GM18508 (cell line): Measurements from ENCODE around the gene SPATA13.

Source experiments
- ATAC-seq: cut with Tn5 transposase; IDR thresholded peaks from one replicate; pipeline ENCODE4 v1.9.1; 2021; ENCODE audit warnings: moderate number of reproducible peaks; ENCODE audit not compliant: insufficient read depth, unreplicated experiment

The SPATA13 gene

GRCh38 chr13:24243302-24243701 is 82.8 kb downstream of the SPATA13 start:
- ATAC-seq, result no peak

GRCh38 chr13:24244802-24245201 is 84.3 kb downstream of the SPATA13 start:
- ATAC-seq, result no peak

GRCh38 chr13:24247016-24247415 is 86.5 kb downstream of the SPATA13 start:
- no peak for ATAC-seq

- no peak for ATAC-seq
Observed at GRCh38 chr13:24249624-24250023, 89.1 kb downstream of the SPATA13 start.

GRCh38 chr13:24250376-24251057 is 90.0 kb downstream of the SPATA13 start:
- no peak for ATAC-seq

- ATAC-seq, result no peak
Observed at GRCh38 chr13:24251525-24251924, 91.0 kb downstream of the SPATA13 start.

- ATAC-seq, result no peak
Observed at GRCh38 chr13:24252136-24252535, 91.6 kb downstream of the SPATA13 start.

- no peak for ATAC-seq
Observed at GRCh38 chr13:24253520-24254145, 93.1 kb downstream of the SPATA13 start.

- ATAC-seq, result no peak
Observed at GRCh38 chr13:24254146-24254841, 93.8 kb downstream of the SPATA13 start.

GRCh38 chr13:24257497-24257896 is 97.0 kb downstream of the SPATA13 start:
- ATAC-seq, result no peak

- ATAC-seq, result no peak
Observed at GRCh38 chr13:24261566-24261965, 101.0 kb downstream of the SPATA13 start.

- no peak for ATAC-seq
Observed at GRCh38 chr13:24263632-24264031, 103.1 kb downstream of the SPATA13 start.

- no peak for ATAC-seq
Observed at GRCh38 chr13:24264976-24265375, 104.5 kb downstream of the SPATA13 start.

GRCh38 chr13:24265453-24265852 is 104.9 kb downstream of the SPATA13 start:
- no peak for ATAC-seq

GRCh38 chr13:24267274-24267673 is 106.8 kb downstream of the SPATA13 start:
- no peak for ATAC-seq

- no peak for ATAC-seq
Observed at GRCh38 chr13:24267801-24268200, 107.3 kb downstream of the SPATA13 start.

- ATAC-seq, result no peak
Observed at GRCh38 chr13:24269821-24270220, 109.3 kb downstream of the SPATA13 start.

GRCh38 chr13:24270639-24271141 is 110.2 kb downstream of the SPATA13 start:
- ATAC-seq, result peak; percentile 40

- ATAC-seq, result no peak
Observed at GRCh38 chr13:24271231-24271600, 110.7 kb downstream of the SPATA13 start.

GRCh38 chr13:24271601-24272451 is 111.3 kb downstream of the SPATA13 start:
- ATAC-seq, result peak; percentile 36
